Left ventricle myocardium inferior (tissue), 1 donor: ENCODE results near the gene LCE1F. TPM values are rescaled to one million over a fixed set of nuclear protein-coding genes. Genes with fewer than 3 reads are reported as not detected.

Experiments
- DNase-seq: peaks from one replicate; pipeline ENCODE4 v3.0.0-alpha.2; 2020
- H3K27ac ChIP-seq: fragments of 200-600 bp; replicated peaks from 2 replicates; pipeline ENCODE4 v1.8.0; 2021
- H3K27me3 ChIP-seq: fragments of 200-600 bp; 2 replicates; pipeline ENCODE4 v1.8.0; 2021; ENCODE audit warnings: low read depth
- H3K36me3 ChIP-seq: fragments of 200-600 bp; 2 replicates; pipeline ENCODE4 v1.8.0; 2021
- H3K4me1 ChIP-seq: fragments of 200-600 bp; 2 replicates; pipeline ENCODE4 v1.8.0; 2021
- H3K4me3 ChIP-seq: fragments of 200-600 bp; 2 replicates; pipeline ENCODE4 v1.8.0; 2021; ENCODE audit warnings: mild to moderate bottlenecking, moderate library complexity
- H3K9me3 ChIP-seq: fragments of 200-600 bp; replicated peaks from 2 replicates; pipeline ENCODE4 v1.8.0; 2021
- intact Hi-C: fragments of 100-400 bp; cut with micrococcal nuclease; formaldehyde crosslinking; loops from one replicate; pipeline ENCODE4 v1.11.0; 2022
- total RNA-seq: library from RNA; stranded (reverse); fragmentation: NEBNext Ultra II Directional; extraction: Animal tissue kit (Norgen Biotek cat#: 25700); gene quantifications from one replicate; pipeline ENCODE4 v1.2.1, GENCODE V29; 2021
- TF ChIP-seq, protein P1 (sequence below): fragments of 200-600 bp; IDR thresholded peaks from 2 replicates; pipeline ENCODE4 v1.8.0; 2021; ENCODE audit warnings: antibody characterized with exemption, mild to moderate bottlenecking, borderline replicate concordance
- donor health status: DM: no; HTN: yes; CAD: no; lungs with severe emphysema.

The LCE1F gene
- total RNA-seq, 1 donor from 2014 or later = not detected

- TF ChIP-seq, protein P1, sequence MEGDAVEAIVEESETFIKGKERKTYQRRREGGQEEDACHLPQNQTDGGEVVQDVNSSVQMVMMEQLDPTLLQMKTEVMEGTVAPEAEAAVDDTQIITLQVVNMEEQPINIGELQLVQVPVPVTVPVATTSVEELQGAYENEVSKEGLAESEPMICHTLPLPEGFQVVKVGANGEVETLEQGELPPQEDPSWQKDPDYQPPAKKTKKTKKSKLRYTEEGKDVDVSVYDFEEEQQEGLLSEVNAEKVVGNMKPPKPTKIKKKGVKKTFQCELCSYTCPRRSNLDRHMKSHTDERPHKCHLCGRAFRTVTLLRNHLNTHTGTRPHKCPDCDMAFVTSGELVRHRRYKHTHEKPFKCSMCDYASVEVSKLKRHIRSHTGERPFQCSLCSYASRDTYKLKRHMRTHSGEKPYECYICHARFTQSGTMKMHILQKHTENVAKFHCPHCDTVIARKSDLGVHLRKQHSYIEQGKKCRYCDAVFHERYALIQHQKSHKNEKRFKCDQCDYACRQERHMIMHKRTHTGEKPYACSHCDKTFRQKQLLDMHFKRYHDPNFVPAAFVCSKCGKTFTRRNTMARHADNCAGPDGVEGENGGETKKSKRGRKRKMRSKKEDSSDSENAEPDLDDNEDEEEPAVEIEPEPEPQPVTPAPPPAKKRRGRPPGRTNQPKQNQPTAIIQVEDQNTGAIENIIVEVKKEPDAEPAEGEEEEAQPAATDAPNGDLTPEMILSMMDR = no peak
- H3K36me3 ChIP-seq = no peaks in the 10 kb centered on the region
- H3K9me3 ChIP-seq = peaks cover 5% of the 10 kb centered on the region
- no peak for DNase-seq
- H3K4me1 ChIP-seq = no peaks in the 10 kb centered on the region
- intact Hi-C loops = no loop called here
- no peak overlapping the region for H3K4me3 ChIP-seq
- peaks cover 5% of the 10 kb centered on the region for H3K27me3 ChIP-seq
- H3K27ac ChIP-seq = no peak overlapping the region
Observed at GRCh38 chr1:152817309-152817708, 42.4 kb downstream of the LCE1F start.

- intact Hi-C loops = no loop called here
- H3K4me3 ChIP-seq = no peak overlapping the region
- TF ChIP-seq, protein P1 = no peak
- H3K36me3 ChIP-seq = no peaks in the 10 kb centered on the region
- no peaks in the 10 kb centered on the region for H3K27me3 ChIP-seq
- no peaks in the 10 kb centered on the region for H3K9me3 ChIP-seq
- no peak for DNase-seq
- no peak overlapping the region for H3K27ac ChIP-seq
- no peaks in the 10 kb centered on the region for H3K4me1 ChIP-seq
Observed at GRCh38 chr1:152823294-152823693, 48.4 kb downstream of the LCE1F start.

- intact Hi-C loops = no loop called here
- Histone ChIP-seq H3K4me3 (no peak overlapping the region), H3K27me3 (peaks cover 11% of the 10 kb centered on the region), H3K27ac (no peak overlapping the region), H3K9me3 (no peaks in the 10 kb centered on the region), H3K4me1 (no peaks in the 10 kb centered on the region), H3K36me3 (no peaks in the 10 kb centered on the region)
- no peak for DNase-seq
- TF ChIP-seq, protein P1 = no peak
Observed at GRCh38 chr1:152824964-152825363, 50.0 kb downstream of the LCE1F start.

Other genes starting within 250 kb of the LCE1F start
- not detected for gene LCE3E, start 208.4 kb upstream of the LCE1F start, total RNA-seq
- not detected for gene LCE3D, start 194.6 kb upstream of the LCE1F start, total RNA-seq
- not detected for gene LCE3C, start 174.9 kb upstream of the LCE1F start, total RNA-seq
- not detected for gene LCE3B, start 161.3 kb upstream of the LCE1F start, total RNA-seq
- gene LCE3A, start 152.0 kb upstream of the LCE1F start, total RNA-seq = not detected
- not detected for gene LCE2D, start 111.8 kb upstream of the LCE1F start, total RNA-seq
- not detected for gene LCE2C, start 99.9 kb upstream of the LCE1F start, total RNA-seq
- gene LCE2B, start 89.0 kb upstream of the LCE1F start, total RNA-seq = not detected
- not detected for gene LCE2A, start 76.8 kb upstream of the LCE1F start, total RNA-seq
- not detected for gene LCE4A, start 67.0 kb upstream of the LCE1F start, total RNA-seq
- not detected for gene KPRP, start 17.1 kb upstream of the LCE1F start, total RNA-seq
- not detected for gene LCE1E, start 11.1 kb downstream of the LCE1F start, total RNA-seq
- not detected for gene LCE1D, start 21.6 kb downstream of the LCE1F start, total RNA-seq
- not detected for gene LCE1C, start 31.5 kb downstream of the LCE1F start, total RNA-seq
- not detected for gene LCE1B, start 36.8 kb downstream of the LCE1F start, total RNA-seq
- not detected for gene LCE1A, start 52.3 kb downstream of the LCE1F start, total RNA-seq
- gene LCE6A, start 67.7 kb downstream of the LCE1F start, total RNA-seq = not detected
- not detected for gene LCE7A, start 84.9 kb downstream of the LCE1F start, total RNA-seq
- not detected for gene SMCP, start 103.2 kb downstream of the LCE1F start, total RNA-seq
- gene IVL, start 133.4 kb downstream of the LCE1F start, total RNA-seq = not detected
- not detected for gene SPRR5, start 172.1 kb downstream of the LCE1F start, total RNA-seq
- not detected for gene SPRR4, start 195.5 kb downstream of the LCE1F start, total RNA-seq
- not detected for gene SPRR1A, start 208.9 kb downstream of the LCE1F start, total RNA-seq
- not detected for gene SPRR3, start 226.6 kb downstream of the LCE1F start, total RNA-seq